Measurements from ENCODE around the gene TBCA.

DNA sequence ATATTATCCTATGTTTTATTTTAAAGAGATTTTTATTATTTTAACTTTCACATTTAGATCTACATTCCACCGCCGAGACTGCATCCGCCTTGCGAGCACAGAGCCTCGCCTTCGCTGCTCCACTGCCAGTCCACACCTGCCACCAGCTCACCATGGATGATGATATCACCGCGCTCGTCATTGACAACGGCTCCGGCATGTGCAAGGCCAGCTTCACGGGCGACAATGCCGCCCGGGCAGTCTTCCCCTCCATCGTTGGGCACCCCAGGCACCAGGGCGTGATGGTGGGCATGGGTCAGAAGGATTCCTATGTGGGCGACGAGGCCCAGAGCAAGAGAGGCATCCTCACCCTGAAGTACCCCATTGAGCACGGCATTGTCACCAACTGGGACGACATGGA lies 8.6 kb upstream of the TBCA start:
- no peak for TF ChIP-seq CTCF (IDR thresholded peaks at IDR 0.05)
- no peak for TF ChIP-seq POLR2A (IDR thresholded peaks at IDR 0.05)
